Stimulated activated CD8-positive, alpha-beta memory T cell treated with anti-CD3 and anti-CD28 coated beads, Interleukin-7, amount 100 ng/mL, for 4 hours (primary cell): ENCODE data around the gene MED15.
"Not testable (repeated sequence)": the region's sequence is repeated elsewhere in the genome, so short reads cannot be mapped to it uniquely, and the experiment has no call there.

Source experiments
- DNase-seq, 2 donors: peaks; one replicate each; pipeline ENCODE4 v3.0.0-alpha.2; 2020; ENCODE audit warnings: low read depth in 2 of 2

Gene MED15

DNA sequence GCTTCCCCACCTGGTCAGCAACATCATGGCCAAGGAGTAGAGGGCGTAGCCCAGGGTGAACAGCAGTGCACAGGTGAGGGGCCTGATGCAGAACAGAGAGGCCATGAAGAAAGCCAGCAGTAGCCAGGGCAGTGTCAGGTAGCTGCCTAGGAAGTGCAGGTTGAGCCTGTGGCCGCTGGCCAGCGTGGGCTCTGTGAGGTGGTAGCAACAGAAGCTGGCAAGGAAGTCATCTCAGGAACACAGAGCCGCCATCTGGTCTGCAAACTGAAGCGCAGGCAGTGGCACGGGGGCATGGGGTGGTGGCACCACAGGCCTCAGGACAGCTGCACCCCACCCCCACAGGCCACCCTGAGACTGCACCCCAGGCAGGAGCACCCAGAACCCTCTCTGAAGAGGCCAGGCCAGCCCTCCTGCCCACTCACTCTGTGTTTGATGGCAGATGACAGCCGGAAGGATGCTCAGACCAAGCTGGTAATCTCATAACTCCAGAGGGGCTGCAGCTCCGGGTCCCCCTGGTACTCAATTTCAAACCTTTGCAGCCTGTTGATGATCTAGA, 95.3 kb downstream of the MED15 start:
- DNase-seq, result no peak

DNA sequence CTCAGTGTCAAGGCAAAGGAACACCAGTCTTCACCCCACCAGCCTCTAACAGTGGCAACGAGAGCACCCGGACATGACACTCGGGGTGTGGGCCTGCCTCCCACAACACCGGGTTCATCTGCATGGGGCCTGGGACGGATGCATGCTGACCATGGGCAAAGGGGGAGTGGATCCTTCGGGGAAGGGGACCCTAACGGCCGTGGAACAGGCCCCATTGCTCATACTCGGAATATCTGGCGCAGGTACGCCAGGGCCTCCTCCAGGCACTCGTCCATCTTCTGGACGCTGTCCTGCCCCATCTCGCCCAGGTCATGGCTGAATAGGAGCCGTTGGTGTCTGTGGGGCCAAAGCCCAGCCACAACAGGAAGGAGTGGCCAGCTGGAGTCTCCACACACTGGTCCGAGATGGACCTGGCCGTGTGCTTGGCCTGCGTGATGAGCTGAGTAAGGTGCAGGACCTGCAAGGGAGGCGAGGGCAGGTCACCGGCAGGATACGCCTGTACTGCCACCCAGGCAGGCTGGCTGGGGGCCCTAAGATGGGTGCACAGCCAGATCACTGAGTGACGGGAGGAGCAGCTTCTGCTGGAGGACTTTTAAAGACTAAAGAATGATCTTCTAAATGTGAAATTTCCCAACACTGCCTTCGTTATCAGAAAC, 96.8 kb downstream of the MED15 start:
- no peak for DNase-seq

DNA sequence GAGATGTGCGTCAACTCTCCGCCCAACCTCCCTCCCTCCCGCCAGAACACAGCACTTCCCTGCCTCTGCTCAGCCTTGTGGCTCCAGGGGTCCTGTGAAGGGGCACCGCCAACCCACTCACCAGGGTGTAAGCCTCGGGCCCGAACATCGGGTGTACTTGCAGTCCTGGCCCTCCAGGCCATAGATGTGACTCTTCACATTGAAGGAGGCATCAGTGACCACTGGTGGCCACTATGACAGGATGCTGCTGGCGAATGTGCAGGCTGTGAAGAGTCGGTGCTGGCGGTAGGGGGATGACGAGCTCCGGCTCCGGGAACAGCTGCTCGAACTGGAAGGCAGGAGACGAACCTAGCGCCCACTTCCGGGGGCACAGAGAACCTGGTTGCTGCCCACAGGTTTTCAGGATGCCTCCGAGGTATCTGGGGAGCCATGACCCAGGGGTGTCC, 97.4 kb downstream of the MED15 start:
- no peak for DNase-seq

DNA sequence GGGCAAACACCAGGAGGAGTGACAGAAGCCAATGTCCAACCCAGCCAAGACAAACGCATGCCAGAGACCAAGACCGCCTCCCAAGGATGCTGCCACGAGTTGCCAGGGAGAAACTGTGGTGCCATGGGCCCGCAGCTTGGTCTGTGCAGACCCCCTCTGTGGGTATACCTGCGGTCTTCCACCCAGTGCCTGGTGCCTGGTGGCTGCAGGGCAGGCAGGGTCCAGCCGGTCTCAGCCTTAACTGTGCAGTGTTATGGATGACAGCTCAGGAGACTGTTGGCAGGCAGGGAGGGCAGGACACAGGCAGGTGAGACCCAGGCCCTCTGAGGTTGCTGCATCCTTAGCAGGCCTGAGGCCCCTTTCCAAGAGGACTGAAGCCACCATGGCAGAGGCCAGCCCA, 97.9 kb downstream of the MED15 start:
- no peak for DNase-seq

DNA sequence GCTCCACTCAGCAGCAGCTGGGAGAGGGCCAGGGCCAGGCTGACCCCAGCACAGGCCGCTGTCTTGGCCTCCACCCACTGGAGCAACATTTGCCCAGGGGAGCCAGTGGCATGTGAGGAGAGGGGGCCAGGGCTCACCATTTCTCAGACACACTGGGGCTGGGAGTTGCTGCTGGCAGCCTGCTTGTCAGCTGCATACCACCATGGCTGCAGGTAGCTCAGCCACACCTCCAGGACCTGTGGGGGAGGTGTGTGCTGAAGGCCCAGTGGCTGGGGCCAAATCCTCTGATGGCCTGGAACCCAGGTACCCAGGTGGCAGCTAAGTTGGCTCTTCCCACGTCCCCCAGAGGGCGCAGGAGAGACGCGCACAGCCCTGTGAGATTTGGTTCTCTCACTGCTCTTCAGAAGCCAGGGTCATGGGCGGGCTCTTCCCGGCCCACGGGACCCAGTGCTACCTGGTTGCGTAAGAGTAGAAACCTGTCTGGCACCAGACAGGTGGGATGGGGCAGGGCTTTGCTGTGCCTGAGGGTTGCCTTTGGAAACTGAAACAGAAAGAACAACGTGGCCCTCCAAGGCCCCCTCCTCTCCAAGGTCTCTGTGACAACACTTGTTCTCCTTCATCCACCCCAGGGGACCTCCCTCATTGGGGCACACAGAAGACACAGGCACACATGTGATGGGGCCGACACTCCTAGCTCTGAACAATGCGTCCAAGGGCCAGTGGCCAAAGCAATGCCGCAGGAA, 98.8 kb downstream of the MED15 start:
- peak; percentile 39 to 47 for DNase-seq

DNA sequence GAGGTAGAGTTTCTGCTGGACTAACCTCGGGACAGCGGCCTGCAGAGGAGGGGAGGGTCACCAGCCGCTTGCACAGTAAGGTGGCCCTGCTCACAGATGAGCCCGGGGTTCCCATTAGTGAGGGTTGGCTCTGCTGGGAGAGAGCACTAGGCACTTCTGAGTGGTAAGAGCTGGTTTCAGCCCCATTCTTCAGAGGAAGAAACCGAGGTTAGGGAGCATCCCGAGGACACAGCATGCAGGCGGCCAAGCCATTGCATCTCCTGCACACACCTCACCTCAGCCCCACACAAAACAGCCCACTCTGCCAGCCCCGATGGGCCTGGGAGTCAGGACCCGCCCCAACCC, 99.3 kb downstream of the MED15 start:
- no peak for DNase-seq

DNA sequence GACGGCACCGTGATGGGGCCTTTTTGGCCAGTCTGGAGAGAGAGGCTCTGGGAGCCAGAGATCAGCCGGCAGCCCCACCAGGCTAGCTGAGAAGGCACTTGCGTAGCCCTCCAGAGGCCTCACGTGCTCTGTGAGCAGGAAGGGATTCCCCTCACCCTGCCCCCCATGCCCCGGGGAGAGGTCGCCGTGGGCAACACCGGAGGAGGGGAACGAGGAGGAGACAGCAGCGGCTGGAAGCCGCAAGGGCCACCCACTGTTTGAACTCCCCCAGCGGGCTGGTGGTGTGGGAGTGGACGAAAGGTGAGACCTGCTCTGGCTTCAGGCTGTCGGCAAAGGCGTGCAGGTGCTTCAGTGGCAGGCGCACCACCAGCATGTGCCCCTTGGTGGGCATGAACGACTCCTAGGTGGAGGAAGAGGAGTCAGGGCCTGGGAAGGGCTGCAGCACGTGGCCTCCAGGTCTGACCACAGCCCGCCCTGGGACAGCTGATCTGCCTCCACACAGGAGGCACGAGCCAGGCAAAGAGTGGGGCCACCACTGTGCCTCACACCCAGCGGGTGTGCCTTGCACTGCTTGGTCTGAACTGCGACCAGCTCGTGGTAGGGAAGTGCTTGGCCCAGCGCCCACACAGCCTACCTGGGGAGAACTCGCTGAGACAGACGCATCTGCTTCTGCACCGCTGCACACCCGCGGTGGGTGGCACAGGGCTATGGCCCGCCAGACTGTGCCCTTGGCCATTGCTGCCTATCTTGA, 99.9 kb downstream of the MED15 start:
- no peak for DNase-seq

DNA sequence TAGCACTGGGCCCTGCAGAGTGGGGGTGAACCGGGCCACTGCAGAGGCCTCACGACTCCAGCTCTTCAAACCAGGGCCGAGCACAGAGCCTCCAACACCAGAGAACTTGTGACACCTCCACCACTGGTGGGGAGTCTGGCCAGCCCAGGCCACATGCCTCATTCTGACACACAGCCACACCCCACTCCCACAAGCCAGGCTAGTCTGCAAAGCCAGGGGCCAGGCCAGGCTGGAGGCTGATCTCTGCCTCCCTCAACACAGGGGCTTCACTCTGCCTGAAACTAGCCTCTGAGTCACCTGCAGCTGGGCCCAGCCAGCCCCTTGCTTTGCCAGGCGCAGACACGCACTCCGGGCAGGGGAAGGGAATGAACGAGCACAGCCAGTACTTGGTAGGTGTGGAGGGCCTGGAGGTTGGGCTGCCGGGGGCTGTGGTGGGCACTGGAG, 102.9 kb downstream of the MED15 start:
- no peak for DNase-seq

DNA sequence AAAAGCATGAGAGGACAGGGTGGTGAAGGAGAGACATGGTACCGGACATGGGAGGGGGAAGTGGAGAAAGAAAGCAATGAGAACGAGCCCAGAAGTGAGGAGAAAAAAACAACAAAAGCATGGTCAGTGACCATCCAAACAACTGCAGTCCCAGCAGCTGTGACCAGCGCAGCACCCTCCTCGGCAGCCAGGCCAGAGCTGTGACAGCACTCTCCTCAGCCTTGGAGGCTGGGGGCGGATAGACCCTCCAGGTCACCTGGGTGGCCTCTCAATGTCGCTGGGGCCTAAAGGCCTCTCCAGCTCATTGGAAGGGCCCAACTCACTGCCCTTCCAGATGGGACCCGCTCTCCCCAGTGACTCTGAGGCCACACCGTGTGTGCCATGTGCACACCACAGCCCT, 103.3 kb downstream of the MED15 start:
- DNase-seq, result no peak

DNA sequence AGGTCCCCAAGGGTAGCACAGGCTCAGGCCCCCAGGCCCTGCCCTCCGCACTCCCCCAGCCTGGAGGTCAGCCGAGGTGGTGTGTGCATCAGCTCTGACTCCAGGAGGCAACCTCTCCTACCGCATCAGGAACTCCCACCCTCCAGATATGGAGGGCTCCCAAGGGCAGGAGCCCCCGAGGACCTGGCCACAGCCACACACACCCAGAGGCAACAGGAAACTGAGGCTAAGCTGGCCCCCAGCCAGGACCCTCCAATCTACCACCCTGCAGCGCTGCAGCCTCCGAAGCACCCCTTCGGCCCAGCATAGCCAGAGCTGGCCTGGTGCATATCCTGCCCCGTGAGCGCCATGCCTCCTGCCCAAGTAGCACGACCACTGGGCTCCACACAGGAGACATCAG, 104.0 kb downstream of the MED15 start:
- no peak for DNase-seq

DNA sequence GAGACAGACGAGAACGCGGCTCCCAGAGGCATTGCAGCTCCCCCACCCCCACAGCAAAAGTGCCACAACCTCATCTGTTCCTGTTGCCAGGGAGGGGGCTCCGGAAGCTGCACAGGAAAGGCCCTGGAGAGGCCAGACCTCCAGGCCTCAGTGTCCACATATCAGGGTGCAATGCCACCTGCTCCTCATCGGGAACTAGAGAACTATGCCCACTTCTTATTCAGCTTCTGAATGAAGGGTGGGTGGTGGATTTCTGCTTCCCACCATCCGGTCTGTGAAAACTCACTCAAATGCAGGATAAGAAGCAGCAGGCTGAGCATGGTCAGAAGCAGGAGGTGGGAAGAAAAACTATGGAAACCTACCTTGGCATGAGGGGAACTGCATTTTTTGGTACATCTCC, 105.9 kb downstream of the MED15 start:
- no peak for DNase-seq

DNA sequence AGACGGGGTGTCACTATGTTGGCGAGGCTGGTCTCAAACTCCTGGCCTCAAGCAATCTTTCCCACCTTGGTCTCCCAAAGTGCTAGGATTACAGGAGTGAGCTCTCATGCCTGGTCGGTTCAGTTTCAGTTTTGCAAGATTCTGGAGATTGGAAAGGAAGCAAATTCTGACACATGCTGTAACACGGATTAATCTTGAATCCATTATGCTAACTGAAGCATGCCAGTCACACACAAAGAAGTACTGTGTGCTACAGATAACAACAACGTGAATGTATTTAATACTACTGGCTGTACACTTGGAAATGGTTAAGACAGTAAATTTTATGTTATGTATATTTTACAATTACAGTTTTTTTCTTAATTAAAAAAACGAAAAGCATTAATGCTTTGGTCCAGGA, 107.6 kb downstream of the MED15 start:
- no peak for DNase-seq

DNA sequence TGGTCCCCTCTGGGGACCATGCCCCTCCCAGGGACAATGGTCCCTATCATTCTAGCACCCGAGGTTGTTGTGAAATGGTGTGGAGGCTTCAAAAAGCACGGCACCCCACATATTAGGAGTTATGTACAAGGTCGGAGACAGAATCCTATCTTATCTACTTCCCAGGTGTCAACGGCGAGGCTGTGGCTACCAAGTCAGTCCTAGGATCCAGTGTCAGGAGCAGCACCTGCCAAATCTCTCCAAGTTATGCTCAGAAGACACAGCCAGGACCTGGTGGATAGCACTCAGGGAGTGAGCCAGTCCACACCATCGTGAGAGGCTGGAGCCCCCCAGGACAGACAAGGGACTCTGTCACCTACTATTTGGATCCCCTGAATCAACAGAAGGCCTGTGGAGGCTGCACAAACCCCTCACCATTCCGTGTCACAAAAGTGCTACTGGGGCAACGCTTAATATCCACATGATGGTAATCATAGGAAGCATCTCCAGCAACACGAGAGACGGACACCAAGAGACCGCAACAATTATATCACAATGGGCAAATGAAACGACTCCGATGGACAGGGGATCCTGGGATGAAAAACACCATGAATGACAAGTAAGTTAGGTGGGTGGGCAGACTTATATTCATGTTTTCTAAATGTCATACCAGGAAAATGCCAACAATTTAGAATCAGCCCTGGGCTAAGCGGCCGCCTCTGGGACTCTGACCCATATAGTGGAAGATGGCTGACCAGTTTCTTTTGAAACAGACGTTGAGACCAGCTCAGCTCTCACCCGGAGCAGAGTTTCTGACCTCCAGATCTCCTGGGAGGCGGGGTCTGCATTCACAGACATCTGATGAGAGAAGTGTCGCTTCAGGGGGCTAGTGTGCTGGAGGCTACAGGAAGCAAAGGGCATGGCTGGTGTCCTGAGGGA, 108.4 kb downstream of the MED15 start:
- no peak for DNase-seq

DNA sequence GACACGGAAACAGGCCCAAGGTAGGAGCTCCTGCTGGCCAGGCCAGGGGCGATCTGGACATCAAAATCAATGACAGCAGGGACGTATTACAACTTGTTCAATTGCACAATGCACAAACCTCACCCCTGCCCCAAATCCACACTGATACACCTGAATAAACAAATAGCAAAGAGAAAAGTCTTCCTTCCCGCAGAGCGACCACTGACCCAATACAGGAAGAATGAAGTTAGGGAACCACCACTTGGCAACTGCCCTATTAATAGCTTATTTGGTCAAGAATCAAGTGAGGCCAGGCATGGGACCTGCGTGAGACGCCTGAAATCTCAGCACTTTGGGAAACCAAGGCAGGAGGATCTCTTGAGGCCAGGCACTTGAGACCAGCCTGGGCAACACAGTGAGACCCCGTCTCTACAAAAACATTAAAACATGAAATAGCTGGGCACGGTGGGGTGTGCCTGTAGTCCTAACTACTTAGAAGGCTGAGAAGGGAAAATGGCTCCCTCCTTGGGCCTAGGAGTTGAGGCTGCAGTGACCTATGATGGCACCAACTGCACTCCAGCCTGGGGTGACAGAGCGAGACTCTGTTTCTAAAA, 109.1 kb downstream of the MED15 start:
- no peak for DNase-seq

DNA sequence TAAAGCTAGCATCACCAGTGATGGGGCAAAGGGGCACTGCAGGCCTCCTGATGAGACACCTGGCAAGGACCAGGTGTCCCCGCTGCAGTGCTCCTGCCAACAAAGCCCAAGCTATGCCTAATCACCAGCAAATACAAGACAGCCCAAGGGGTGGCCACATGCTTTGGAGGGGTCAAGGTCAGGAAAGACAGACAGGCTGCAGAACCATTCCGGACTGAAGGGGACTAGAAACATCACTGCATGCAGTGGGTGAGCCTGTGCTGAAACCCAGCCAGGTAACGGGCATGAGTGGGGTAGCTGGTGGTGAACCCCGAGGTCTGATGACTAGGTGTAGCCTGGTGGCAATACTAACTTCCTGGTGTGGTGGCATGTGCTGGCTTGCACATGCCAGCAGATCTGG, 111.1 kb downstream of the MED15 start:
- DNase-seq, result no peak

DNA sequence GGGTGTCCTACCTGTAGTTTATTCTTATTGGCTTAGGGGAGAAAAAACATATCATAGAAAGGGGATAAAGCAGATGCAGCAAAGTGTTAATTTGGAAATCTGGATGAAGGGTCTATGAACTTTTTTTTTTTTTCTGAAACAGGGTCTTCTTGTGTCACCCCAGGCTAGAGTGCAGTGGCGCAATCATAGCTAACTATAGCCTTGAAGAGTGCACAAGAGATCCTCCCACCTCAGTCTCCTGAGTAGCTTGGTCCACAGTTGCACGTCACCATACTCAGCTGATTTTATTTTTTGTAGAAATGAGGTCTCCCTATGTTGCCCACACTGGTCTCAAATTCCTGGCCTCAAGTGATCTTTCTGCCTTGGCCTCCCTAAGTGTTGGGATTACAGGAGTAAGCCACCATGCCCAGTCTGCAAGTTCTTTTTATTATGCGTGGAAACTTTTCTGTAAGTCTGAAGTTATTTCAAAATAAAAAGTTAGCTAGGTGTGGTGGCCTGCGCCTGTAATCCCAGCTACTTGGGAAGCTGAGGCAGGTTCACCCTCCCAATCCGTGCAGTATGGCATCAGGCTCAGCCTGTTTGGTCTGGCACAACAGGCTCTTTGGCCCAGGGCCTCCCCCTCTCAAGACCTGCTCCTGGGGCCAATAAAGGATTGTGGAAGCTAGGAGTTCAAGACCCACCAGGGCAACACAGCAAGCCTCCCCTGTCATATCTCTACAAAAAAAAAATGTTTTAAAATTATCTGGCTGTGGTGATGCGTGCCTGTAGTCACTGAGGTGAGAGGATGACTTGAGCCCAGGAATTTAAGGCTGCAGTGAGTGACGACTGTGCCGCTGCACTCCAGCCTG, 111.9 kb downstream of the MED15 start:
- DNase-seq, result no peak

DNA sequence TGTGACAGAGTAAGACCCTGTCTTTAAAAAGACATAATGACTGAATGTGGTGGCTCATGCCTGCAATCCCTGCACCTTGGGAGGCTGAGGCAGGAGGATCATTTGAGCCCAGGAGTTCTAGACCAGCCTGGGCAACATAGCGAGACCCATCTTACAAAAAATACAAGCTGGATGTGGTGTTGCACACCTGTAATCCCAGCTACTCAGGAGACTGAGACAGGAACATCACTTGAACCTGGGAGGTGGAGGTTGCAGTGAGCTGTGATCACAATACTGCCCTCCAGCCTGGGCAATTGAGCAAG, 112.4 kb downstream of the MED15 start:
- DNase-seq, result not testable (repeated sequence)

DNA sequence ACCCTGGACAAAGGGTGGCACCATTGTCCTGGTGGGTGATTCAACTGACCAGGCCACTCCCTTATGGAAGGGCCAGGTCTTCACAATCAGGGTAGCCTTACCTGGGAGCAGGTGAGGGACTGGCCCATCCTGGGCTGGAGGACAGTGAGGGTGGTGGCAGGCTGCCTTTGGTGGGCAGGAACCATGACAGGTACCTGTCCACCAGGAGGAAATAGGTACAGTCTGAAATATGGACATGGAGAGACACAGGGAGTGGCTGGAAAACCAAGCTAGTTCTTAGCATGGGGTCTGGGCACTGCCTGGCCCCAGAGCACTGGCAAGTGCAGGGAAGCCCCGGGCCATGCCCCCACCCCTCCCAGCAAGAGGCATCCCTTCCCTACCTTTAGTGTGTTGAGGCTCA, 113.8 kb downstream of the MED15 start:
- no peak for DNase-seq

DNA sequence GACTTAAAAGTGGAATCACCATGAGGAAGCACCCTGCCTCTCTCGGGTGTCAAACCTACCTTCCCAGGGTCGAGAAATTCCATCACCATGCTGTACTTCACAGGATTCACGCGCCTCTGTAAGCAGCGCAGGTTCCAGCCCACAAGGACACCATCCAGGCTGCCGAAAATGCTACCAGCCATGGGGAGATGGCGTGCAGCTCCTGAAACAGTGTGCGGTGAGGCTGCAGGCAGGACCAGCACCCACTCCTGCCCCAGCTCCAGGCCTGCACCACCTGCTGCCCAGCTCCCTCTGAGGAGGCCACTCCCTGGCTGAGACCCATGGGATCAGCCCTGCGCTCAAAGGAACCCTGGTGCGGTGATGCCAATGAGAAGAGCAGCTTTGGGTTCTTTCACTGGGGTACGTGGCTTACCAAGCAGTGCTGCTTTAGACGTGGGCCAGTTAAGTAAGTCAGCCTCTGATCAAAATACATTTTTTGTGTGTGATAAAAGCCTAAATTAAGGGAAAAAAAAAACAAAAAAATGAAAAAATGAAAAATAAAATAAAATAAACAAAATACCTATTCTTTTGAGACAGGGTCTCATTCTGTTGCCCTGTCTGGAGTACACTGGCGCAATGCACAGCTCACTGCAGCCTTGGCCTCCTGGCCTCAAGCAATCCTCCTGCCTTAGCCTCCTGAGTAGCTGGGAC, 115.4 kb downstream of the MED15 start:
- no peak for DNase-seq

DNA sequence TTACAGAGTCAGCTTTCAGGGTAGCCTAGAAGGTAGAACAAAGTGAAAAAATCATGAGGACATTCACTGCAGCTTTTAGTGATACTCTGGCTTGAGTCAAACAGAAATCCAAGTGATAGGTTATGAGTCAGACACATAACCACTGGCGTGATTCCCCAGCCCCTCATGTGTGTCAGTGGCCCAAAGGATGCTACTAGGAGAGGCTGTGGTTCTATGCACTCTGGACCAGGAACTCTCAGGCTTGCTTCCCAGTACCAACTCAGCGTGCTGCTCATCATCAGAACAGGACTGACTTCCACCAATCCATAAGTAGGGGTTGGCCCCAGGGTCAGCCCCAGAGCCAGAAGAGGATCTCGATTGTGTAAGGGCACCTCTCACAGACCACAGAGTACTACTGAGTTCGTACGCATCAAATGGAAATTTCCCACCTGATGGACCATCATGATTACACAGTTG, 116.8 kb downstream of the MED15 start:
- DNase-seq, result no peak
